LNCaP clone FGC (cell line): ENCODE data around the gene CAMK2A.

Source experiments
- DNase-seq: peaks from one replicate; pipeline ENCODE4 v3.0.0-alpha.2; 2011; ENCODE audit warnings: low read depth
- H3K4me3 ChIP-seq: 2 replicates; pipeline ENCODE4 v1.5.1; 2011; ENCODE audit warnings: mild to moderate bottlenecking, low read depth, low read length, control low read depth
- TF ChIP-seq, protein P1 (sequence below): IDR thresholded peaks from 2 replicates; pipeline ENCODE4 v1.5.1; 2012; ENCODE audit warnings: mild to moderate bottlenecking; ENCODE audit not compliant: control insufficient read depth, insufficient read depth; ENCODE audit errors: extremely low read depth

Gene CAMK2A

GRCh38 chr5:150190987-150191386 lies 98.6 kb downstream of the CAMK2A start:
- H3K4me3 ChIP-seq: no peak overlapping the region
- TF ChIP-seq, protein P1, sequence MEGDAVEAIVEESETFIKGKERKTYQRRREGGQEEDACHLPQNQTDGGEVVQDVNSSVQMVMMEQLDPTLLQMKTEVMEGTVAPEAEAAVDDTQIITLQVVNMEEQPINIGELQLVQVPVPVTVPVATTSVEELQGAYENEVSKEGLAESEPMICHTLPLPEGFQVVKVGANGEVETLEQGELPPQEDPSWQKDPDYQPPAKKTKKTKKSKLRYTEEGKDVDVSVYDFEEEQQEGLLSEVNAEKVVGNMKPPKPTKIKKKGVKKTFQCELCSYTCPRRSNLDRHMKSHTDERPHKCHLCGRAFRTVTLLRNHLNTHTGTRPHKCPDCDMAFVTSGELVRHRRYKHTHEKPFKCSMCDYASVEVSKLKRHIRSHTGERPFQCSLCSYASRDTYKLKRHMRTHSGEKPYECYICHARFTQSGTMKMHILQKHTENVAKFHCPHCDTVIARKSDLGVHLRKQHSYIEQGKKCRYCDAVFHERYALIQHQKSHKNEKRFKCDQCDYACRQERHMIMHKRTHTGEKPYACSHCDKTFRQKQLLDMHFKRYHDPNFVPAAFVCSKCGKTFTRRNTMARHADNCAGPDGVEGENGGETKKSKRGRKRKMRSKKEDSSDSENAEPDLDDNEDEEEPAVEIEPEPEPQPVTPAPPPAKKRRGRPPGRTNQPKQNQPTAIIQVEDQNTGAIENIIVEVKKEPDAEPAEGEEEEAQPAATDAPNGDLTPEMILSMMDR: no peak
- DNase-seq: no peak

- no peak for DNase-seq
- TF ChIP-seq, protein P1: no peak
- H3K4me3 ChIP-seq: no peak overlapping the region
Measured at GRCh38 chr5:150190503-150190979, 99.0 kb downstream of the CAMK2A start.

DNA sequence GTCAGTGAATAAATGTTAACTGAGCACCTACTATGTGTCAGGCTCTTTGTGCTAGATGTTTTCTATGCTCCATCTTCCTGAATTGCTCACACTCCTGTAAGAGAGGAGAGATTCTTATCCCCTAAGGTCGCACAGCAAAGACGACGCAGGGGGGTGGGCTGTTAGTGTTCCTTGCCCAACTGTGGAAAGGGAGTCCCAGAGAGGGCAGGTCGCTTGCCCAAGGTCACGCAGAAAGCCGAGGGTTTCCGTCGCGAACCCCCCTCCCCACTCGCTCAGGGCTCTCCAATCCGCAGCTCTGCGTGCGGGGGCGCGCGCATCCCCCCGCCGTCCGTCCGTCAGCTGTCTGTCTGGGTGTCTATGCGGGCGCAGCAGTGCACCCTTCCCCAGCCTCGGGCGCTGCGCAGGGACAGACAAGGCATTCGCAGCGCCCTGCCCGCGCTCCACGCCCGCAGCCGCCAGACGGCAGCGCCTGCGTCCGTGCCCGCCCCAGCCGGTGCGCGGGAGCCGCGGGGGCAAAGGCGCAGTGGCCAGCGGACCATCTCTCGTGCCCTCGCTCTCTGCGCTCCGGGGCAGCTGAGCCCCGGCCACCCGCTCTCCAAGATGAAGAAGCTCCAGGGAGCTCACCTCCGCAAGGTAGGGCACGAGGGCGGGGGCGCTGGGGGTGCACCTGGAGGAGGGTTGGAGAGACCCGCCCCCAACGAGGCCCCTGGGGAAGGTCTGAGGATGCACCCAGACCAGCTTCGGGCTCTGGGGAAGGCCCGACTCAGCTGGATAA lies 99.7 kb downstream of the CAMK2A start, which contains the start of gene SLC6A7:
TSS of gene SLC6A7 (plus strand) at position 335 of the 775 bp plus-strand sequence. CDS start at position 601, 266 bp downstream.
- DNase-seq: no peak
- no peak within 1 kb of the TSS for H3K4me3 ChIP-seq
- TF ChIP-seq, protein P1: no peak

- DNase-seq: no peak
- no peak overlapping the region for H3K4me3 ChIP-seq
- TF ChIP-seq, protein P1: no peak
Measured at GRCh38 chr5:150189326-150189725, 100.2 kb downstream of the CAMK2A start.

DNA sequence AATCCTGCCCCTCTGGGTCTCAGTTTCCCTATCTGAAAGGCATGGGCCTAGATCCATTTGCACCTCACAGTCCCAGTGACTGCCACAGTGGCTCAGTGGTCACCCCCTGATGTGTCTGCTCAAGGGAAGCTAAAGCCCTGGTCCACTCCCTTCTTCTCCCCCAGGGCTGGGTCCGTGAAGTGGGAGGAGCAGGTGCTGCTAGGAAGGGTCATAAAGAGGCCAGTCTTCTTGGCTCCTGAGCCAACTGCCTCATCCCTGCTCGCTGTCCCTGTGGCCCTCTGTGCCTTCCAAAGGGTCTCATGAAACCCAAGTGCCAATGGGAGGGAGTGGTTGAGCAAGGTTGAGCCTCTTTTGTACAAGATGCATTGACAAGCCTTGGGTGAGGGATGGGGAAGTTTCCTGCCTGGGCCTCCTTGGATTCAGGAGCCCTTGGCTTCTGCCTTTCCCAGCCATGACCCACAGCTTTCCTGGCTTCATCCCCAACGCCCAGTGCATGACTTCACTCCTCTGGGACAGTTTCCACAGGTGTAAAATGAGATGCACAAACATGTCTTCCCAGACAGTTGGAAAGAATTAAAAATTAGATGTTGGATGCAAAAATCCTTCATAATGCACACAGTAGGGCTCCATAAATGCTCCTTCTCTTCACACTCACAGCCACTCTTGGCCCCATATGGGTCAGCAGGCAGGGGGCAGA lies 101.3 kb downstream of the CAMK2A start:
- DNase-seq: no peak
- H3K4me3 ChIP-seq: no peak overlapping the region
- TF ChIP-seq, protein P1: no peak

DNA sequence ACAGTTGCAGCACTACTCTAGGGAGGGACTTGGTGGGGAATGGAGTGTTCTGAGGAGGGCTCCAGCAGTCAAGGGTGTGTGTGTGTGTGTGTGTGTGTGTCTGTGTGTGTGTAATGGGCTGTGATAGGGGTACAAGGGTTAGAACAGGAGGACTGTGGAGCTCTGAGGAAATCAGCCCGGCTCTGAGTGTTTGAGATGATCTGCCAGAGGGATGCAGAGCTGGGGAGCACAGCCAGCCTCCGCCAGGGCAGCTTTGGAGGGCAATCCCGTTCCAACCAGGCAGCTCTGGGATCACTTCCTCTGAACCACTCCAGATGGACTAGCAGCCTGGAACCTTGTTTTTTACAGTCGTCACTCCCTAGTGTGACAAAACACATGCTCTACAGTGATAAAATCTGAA lies 102.7 kb downstream of the CAMK2A start:
- no peak overlapping the region for H3K4me3 ChIP-seq
- TF ChIP-seq, protein P1: no peak
- no peak for DNase-seq

DNA sequence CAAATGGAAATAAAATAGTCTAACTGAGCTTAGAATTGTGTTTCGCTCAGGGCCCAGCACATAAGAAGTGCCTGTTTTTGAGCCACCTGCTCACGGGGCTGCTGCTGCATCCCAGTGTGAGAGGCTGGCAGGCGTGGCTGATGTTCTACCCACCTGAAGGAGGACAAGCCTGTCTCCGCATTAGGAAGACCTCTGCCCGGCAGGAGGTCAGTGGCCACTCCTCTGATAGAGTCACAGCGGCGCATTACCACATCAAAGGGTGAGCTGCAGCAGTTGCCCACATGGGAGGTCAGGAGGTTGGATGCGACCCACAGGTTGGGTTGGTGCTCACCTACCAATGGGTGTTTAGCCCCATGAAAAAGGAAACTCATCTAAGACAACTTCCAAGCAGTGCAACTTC lies 103.4 kb downstream of the CAMK2A start:
- TF ChIP-seq, protein P1: no peak
- DNase-seq: no peak
- no peak overlapping the region for H3K4me3 ChIP-seq
